Measurements from ENCODE around the gene PHLDB2. TPM values are rescaled to one million over a fixed set of nuclear protein-coding genes. Genes with fewer than 3 reads are reported as not detected.

PHLDB2 gene
- total RNA-seq, 1 experiment from 2014 or later = 143 TPM

GRCh38 chr3:111971533-111972130 is 112.6 kb downstream of the PHLDB2 start:
- TF ChIP-seq ZNF274 (IDR thresholded peaks at IDR 0.05; ENCODE audit: low read depth, low read length) (no peak), JUND (IDR thresholded peaks at IDR 0.05) (no peak), POLR2AphosphoS5 (IDR thresholded peaks at IDR 0.05; ENCODE audit: low read depth, low read length) (no peak), SIN3A (IDR thresholded peaks at IDR 0.05; ENCODE audit: low read depth) (no peak), YY1 (IDR thresholded peaks at IDR 0.05; ENCODE audit: extremely low read depth, insufficient replicate concordance, low read depth, low read length) (no peak), EZH2phosphoT487 (IDR thresholded peaks at IDR 0.05; ENCODE audit: borderline replicate concordance) (no peak), REST (IDR thresholded peaks at IDR 0.05; ENCODE audit: low read depth) (no peak), SP1 (IDR thresholded peaks at IDR 0.05; ENCODE audit: low read depth) (no peak), RAD21 (IDR thresholded peaks at IDR 0.05; ENCODE audit: low read depth) (no peak), EGR1 (IDR thresholded peaks at IDR 0.05; ENCODE audit: low read depth) (no peak)
- RAD21 ChIA-PET (ENCODE audit: low non-redundant PET in 1 of 2, low total read pairs in 2 of 2, uncharacterized antibody in 2 of 2, unreplicated experiment in 2 of 2) = no interaction called here
- no peaks in the 10 kb centered on the region for H4K20me1 ChIP-seq (ENCODE audit: insufficient read depth)
- no peak overlapping the region for H2AFZ ChIP-seq (ENCODE audit: low read depth, low read length, poor library complexity, severe bottlenecking)
- H3K36me3 ChIP-seq (ENCODE audit: control insufficient read depth in 1 of 2, insufficient read depth in 2 of 2, low read length in 2 of 2) = peaks cover 29 to 38% of the 10 kb centered on the region in 2 experiments; a peak in 3 of 4 replicates
- H3K9me2 ChIP-seq (ENCODE audit: insufficient read depth) = no peaks in the 10 kb centered on the region
- H3K4me1 ChIP-seq (ENCODE audit: control insufficient read depth in 1 of 2, insufficient read depth in 2 of 2, low read length in 2 of 2) = peaks cover 14 to 17% of the 10 kb centered on the region in 2 experiments
- no peak overlapping the region for H3K4me3 ChIP-seq (replicated peaks in 1 of 2; ENCODE audit: low read depth in 1 of 2, low read length in 2 of 2)
- no peak for DNase-seq (ENCODE audit: low read depth, low spot score)
- intact Hi-C loops (cut with micrococcal nuclease) = loop anchor here (10.0 kb wide), 1 partner anchor 397 kb away; no protein-coding TSS in a partner anchor
- no peaks in the 10 kb centered on the region for H3K79me2 ChIP-seq (ENCODE audit: insufficient read depth, low read length)
- CTCF ChIA-PET = interaction anchor here (1.3 to 1.7 kb wide), 2 partner anchors 18 to 42 kb away, joined by 6 to 8 read pairs; no protein-coding TSS in a partner anchor
- POLR2A ChIA-PET = no interaction called here
- H3K9ac ChIP-seq (ENCODE audit: low read length) = no peak overlapping the region
- H3K4me2 ChIP-seq (ENCODE audit: low read length) = no peak overlapping the region
- no TSS peak for BruUV-seq (replicated peaks)
- ATAC-seq = no peak
- H3K27me3 ChIP-seq (ENCODE audit: insufficient read depth, low read length) = no peaks in the 10 kb centered on the region
- no peaks in the 10 kb centered on the region for H3K9me3 ChIP-seq (ENCODE audit: control insufficient read depth in 1 of 2, insufficient read depth in 1 of 2, low read depth in 1 of 2, low read length in 2 of 2)
- peak overlapping the region; percentile 1; the same call in 1 of the 2 replicates for H3K27ac ChIP-seq (ENCODE audit: low read depth, low read length)
